ENCODE results near the gene PIK3R5. TPM values are rescaled to one million over a fixed set of nuclear protein-coding genes. Genes with fewer than 3 reads are reported as not detected.

PIK3R5 gene
- polyA plus RNA-seq, 1 donor from 2014 or later: not detected

DNA sequence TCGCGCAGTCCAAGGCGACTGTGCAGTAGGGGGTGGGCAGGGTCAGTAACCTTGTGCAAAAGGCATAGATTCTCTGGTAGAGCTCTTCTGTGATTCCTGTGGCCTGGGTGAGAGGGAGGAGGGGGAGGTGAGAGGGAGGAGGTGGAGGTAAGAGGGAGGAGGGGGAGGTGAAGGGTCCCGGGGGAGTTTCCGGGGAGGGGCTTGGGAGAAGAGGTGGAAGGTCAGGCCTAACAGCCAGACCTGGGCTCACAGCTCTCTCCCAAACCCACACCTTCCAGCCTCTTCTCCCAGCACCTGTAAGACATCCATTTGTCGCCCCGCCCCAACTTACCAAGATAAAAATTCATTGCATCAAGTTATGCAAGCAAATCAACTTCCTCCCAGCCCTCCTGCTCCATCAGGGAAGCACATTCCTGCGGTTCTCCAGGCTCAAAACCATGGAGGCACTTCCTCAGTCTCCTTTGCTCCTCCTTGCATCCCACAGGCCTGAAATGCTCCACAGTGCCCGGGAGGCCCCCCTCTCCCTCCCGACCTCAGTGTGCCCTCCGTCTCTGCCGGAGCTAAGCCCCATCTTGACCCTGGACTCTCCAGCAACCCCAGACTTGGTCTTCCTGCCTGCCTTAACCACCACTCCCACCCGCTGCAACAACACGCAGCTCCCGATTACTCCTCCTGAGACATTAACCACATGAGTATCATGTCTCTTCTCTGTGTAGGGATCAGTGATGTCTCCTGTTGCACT is 128.5 kb downstream of the PIK3R5 start:
- H3K4me2 ChIP-seq (ENCODE audit: low read length): no peak overlapping the region
- no peak for TF ChIP-seq EZH2 (IDR thresholded peaks at IDR 0.05; ENCODE audit: borderline replicate concordance, insufficient read depth, low read length, poor library complexity, severe bottlenecking)
- no peak for TF ChIP-seq SMC3 (conservative IDR thresholded peaks at IDR 0.05; ENCODE audit: poor library complexity)
- TF ChIP-seq, protein P1, sequence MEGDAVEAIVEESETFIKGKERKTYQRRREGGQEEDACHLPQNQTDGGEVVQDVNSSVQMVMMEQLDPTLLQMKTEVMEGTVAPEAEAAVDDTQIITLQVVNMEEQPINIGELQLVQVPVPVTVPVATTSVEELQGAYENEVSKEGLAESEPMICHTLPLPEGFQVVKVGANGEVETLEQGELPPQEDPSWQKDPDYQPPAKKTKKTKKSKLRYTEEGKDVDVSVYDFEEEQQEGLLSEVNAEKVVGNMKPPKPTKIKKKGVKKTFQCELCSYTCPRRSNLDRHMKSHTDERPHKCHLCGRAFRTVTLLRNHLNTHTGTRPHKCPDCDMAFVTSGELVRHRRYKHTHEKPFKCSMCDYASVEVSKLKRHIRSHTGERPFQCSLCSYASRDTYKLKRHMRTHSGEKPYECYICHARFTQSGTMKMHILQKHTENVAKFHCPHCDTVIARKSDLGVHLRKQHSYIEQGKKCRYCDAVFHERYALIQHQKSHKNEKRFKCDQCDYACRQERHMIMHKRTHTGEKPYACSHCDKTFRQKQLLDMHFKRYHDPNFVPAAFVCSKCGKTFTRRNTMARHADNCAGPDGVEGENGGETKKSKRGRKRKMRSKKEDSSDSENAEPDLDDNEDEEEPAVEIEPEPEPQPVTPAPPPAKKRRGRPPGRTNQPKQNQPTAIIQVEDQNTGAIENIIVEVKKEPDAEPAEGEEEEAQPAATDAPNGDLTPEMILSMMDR (IDR thresholded peaks at IDR 0.05; ENCODE audit: poor library complexity, severe bottlenecking): no peak
- TF ChIP-seq TAF1 (IDR thresholded peaks at IDR 0.05; ENCODE audit: low read depth): no peak
- TF ChIP-seq RAD21 (conservative IDR thresholded peaks at IDR 0.05): no peak
- TF ChIP-seq MXI1 (conservative IDR thresholded peaks at IDR 0.05; ENCODE audit: poor library complexity, severe bottlenecking): no peak
- no peak for TF ChIP-seq POLR2AphosphoS5 (IDR thresholded peaks at IDR 0.05)
- no peaks in the 10 kb centered on the region for H3K27me3 ChIP-seq (ENCODE audit: insufficient read depth, low read depth, low read length)
- H3K9me3 ChIP-seq (ENCODE audit: low read length): no peaks in the 10 kb centered on the region
- H3K4me3 ChIP-seq (ENCODE audit: low read length): no peak overlapping the region
- no peak overlapping the region for H3K9ac ChIP-seq (ENCODE audit: low read length)
- no peaks in the 10 kb centered on the region for H3K9me2 ChIP-seq (ENCODE audit: insufficient read depth, low read length)
- H3K27ac ChIP-seq (ENCODE audit: low read length): no peak overlapping the region
- H3F3A ChIP-seq (ENCODE audit: insufficient read depth, low read length, poor library complexity, severe bottlenecking): no peaks in the 10 kb centered on the region
- no peaks in the 10 kb centered on the region for H4K20me1 ChIP-seq (ENCODE audit: insufficient read depth)
- H2AFZ ChIP-seq (ENCODE audit: low read depth, low read length): no peak overlapping the region
- no peaks in the 10 kb centered on the region for H3K79me2 ChIP-seq (replicated peaks; ENCODE audit: insufficient read depth, low read length)
- no peaks in the 10 kb centered on the region for H3K36me3 ChIP-seq (ENCODE audit: insufficient read depth, low read length)

- no peak overlapping the region for H3K9ac ChIP-seq (ENCODE audit: low read length)
- no peaks in the 10 kb centered on the region for H3F3A ChIP-seq (ENCODE audit: insufficient read depth, low read length, poor library complexity, severe bottlenecking)
- H3K79me2 ChIP-seq (replicated peaks; ENCODE audit: insufficient read depth, low read length): no peaks in the 10 kb centered on the region
- no peak for TF ChIP-seq TAF1 (IDR thresholded peaks at IDR 0.05; ENCODE audit: low read depth)
- TF ChIP-seq, protein P2, sequence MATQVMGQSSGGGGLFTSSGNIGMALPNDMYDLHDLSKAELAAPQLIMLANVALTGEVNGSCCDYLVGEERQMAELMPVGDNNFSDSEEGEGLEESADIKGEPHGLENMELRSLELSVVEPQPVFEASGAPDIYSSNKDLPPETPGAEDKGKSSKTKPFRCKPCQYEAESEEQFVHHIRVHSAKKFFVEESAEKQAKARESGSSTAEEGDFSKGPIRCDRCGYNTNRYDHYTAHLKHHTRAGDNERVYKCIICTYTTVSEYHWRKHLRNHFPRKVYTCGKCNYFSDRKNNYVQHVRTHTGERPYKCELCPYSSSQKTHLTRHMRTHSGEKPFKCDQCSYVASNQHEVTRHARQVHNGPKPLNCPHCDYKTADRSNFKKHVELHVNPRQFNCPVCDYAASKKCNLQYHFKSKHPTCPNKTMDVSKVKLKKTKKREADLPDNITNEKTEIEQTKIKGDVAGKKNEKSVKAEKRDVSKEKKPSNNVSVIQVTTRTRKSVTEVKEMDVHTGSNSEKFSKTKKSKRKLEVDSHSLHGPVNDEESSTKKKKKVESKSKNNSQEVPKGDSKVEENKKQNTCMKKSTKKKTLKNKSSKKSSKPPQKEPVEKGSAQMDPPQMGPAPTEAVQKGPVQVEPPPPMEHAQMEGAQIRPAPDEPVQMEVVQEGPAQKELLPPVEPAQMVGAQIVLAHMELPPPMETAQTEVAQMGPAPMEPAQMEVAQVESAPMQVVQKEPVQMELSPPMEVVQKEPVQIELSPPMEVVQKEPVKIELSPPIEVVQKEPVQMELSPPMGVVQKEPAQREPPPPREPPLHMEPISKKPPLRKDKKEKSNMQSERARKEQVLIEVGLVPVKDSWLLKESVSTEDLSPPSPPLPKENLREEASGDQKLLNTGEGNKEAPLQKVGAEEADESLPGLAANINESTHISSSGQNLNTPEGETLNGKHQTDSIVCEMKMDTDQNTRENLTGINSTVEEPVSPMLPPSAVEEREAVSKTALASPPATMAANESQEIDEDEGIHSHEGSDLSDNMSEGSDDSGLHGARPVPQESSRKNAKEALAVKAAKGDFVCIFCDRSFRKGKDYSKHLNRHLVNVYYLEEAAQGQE (IDR thresholded peaks at IDR 0.05; ENCODE audit: borderline replicate concordance): no peak
- TF ChIP-seq EP300 (conservative IDR thresholded peaks at IDR 0.05; ENCODE audit: poor library complexity, severe bottlenecking): no peak
- no peak for TF ChIP-seq MXI1 (conservative IDR thresholded peaks at IDR 0.05; ENCODE audit: poor library complexity, severe bottlenecking)
- TF ChIP-seq SMC3 (conservative IDR thresholded peaks at IDR 0.05; ENCODE audit: poor library complexity): no peak
- TF ChIP-seq POLR2AphosphoS5 (IDR thresholded peaks at IDR 0.05): no peak
- TF ChIP-seq, protein P1 (IDR thresholded peaks at IDR 0.05; ENCODE audit: poor library complexity, severe bottlenecking): no peak
- no peak for TF ChIP-seq RAD21 (conservative IDR thresholded peaks at IDR 0.05)
- no peak for TF ChIP-seq EZH2 (IDR thresholded peaks at IDR 0.05; ENCODE audit: borderline replicate concordance, insufficient read depth, low read length, poor library complexity, severe bottlenecking)
- H3K9me2 ChIP-seq (ENCODE audit: insufficient read depth, low read length): no peaks in the 10 kb centered on the region
- no peaks in the 10 kb centered on the region for H3K9me3 ChIP-seq (ENCODE audit: low read length)
- H3K27ac ChIP-seq (ENCODE audit: low read length): no peak overlapping the region
- H3K27me3 ChIP-seq (ENCODE audit: insufficient read depth, low read depth, low read length): no peaks in the 10 kb centered on the region
- no peak overlapping the region for H3K4me2 ChIP-seq (ENCODE audit: low read length)
- H3K4me3 ChIP-seq (ENCODE audit: low read length): no peak overlapping the region
- H4K20me1 ChIP-seq (ENCODE audit: insufficient read depth): no peaks in the 10 kb centered on the region
- no peak overlapping the region for H2AFZ ChIP-seq (ENCODE audit: low read depth, low read length)
- no peaks in the 10 kb centered on the region for H3K36me3 ChIP-seq (ENCODE audit: insufficient read depth, low read length)
Observed at GRCh38 chr17:8835631-8836364, 129.7 kb downstream of the PIK3R5 start.

Data from neural cell (in vitro differentiated cells).